H9 (cell line): ENCODE measurements around the gene HMGXB4. TPM values are rescaled to one million over a fixed set of nuclear protein-coding genes. Genes with fewer than 3 reads are reported as not detected.

ENCODE experiments used
- DNase-seq: peaks from one replicate; pipeline ENCODE4 v3.0.0-alpha.2; 2017
- H2AFZ ChIP-seq: one replicate; pipeline ENCODE4 v1.6.1; 2013; ENCODE audit warnings: mild to moderate bottlenecking, low read length, control low read depth, moderate library complexity
- H2AK5ac ChIP-seq: 2 replicates; pipeline ENCODE4 v1.6.1; 2013; ENCODE audit warnings: low read length, control low read depth, mixed read lengths; ENCODE audit not compliant: insufficient read length
- H2BK120ac ChIP-seq: one replicate; pipeline ENCODE4 v1.6.1; 2013; ENCODE audit warnings: low read depth, mild to moderate bottlenecking, low read length, control low read depth, inconsistent platforms; ENCODE audit not compliant: poor library complexity, severe bottlenecking
- H2BK12ac ChIP-seq: 2 replicates; pipeline ENCODE4 v1.6.1; 2013; ENCODE audit warnings: low read length, control low read depth, mixed read lengths, low read depth; ENCODE audit not compliant: insufficient read length
- H2BK15ac ChIP-seq: 2 replicates; pipeline ENCODE4 v1.6.1; 2013; ENCODE audit warnings: low read depth, low read length, control low read depth
- H2BK20ac ChIP-seq: one replicate; pipeline ENCODE4 v1.6.1; 2013; ENCODE audit warnings: low read depth, mild to moderate bottlenecking, low read length, control low read depth, inconsistent platforms; ENCODE audit not compliant: poor library complexity, severe bottlenecking
- H2BK5ac ChIP-seq: 2 replicates; pipeline ENCODE4 v1.6.1; 2013; ENCODE audit warnings: low read length, control low read depth, mixed read lengths; ENCODE audit not compliant: insufficient read length
- H3K14ac ChIP-seq: 2 replicates; pipeline ENCODE4 v1.6.1; 2013; ENCODE audit warnings: low read length, control low read depth; ENCODE audit not compliant: insufficient read depth
- H3K18ac ChIP-seq: 2 replicates; pipeline ENCODE4 v1.6.1; 2013; ENCODE audit warnings: low read depth, mild to moderate bottlenecking, mixed read lengths, low read length, control low read depth; ENCODE audit not compliant: insufficient read length
- H3K23ac ChIP-seq: 2 replicates; pipeline ENCODE4 v1.6.1; 2013; ENCODE audit warnings: low read length, control low read depth, mixed read lengths, low read depth; ENCODE audit not compliant: insufficient read length
- H3K23me2 ChIP-seq: 2 replicates; pipeline ENCODE4 v1.6.1; 2013; ENCODE audit warnings: low read depth, mild to moderate bottlenecking, mixed read lengths, low read length, control low read depth; ENCODE audit not compliant: insufficient read length, poor library complexity, severe bottlenecking
- H3K27ac ChIP-seq: 2 replicates; pipeline ENCODE4 v1.5.1; 2013; ENCODE audit warnings: low read length, control low read depth, mixed read lengths, low read depth; ENCODE audit not compliant: insufficient read length
- H3K27me3 ChIP-seq: 2 replicates; pipeline ENCODE4 v1.6.1; 2013; ENCODE audit warnings: low read length, control low read depth, inconsistent platforms; ENCODE audit not compliant: insufficient read depth
- H3K4ac ChIP-seq: 2 replicates; pipeline ENCODE4 v1.6.1; 2013; ENCODE audit warnings: low read depth, mild to moderate bottlenecking, control low read depth, inconsistent platforms, low read length, moderate library complexity
- H3K4me1 ChIP-seq: 2 replicates; pipeline ENCODE4 v1.6.1; 2013; ENCODE audit warnings: low read length, control low read depth, inconsistent platforms; ENCODE audit not compliant: insufficient read depth
- H3K4me2 ChIP-seq: 2 replicates; pipeline ENCODE4 v1.6.1; 2013; ENCODE audit warnings: low read length, control low read depth, mixed read lengths; ENCODE audit not compliant: insufficient read length, insufficient read depth
- H3K56ac ChIP-seq: 2 replicates; pipeline ENCODE4 v1.6.1; 2013; ENCODE audit warnings: low read depth, mild to moderate bottlenecking, mixed read lengths, low read length, control low read depth; ENCODE audit not compliant: insufficient read length
- H3K79me1 ChIP-seq: 2 replicates; pipeline ENCODE4 v1.6.1; 2013; ENCODE audit warnings: low read depth, mild to moderate bottlenecking, moderate library complexity, low read length, control low read depth, inconsistent platforms; ENCODE audit not compliant: insufficient read depth, poor library complexity, severe bottlenecking
- H3K79me2 ChIP-seq: 2 replicates; pipeline ENCODE4 v1.6.1; 2013; ENCODE audit warnings: low read length, control low read depth, inconsistent platforms; ENCODE audit not compliant: insufficient read depth
- H3K9ac ChIP-seq: 2 replicates; pipeline ENCODE4 v1.6.1; 2013; ENCODE audit warnings: low read length, control low read depth, mixed read lengths; ENCODE audit not compliant: insufficient read length; ENCODE audit errors: extremely low read depth
- H3K9me3 ChIP-seq: one replicate; pipeline ENCODE4 v1.6.1; 2013; ENCODE audit warnings: low read depth, low read length, inconsistent platforms; ENCODE audit not compliant: control insufficient read depth
- H3T11ph ChIP-seq: one replicate; pipeline ENCODE4 v1.6.1; 2013; ENCODE audit warnings: mild to moderate bottlenecking, low read length, control low read depth, inconsistent platforms
- H4K20me1 ChIP-seq: one replicate; pipeline ENCODE4 v1.6.1; 2013; ENCODE audit not compliant: control insufficient read depth, insufficient read length, insufficient read depth
- H4K5ac ChIP-seq: 2 replicates; pipeline ENCODE4 v1.6.1; 2013; ENCODE audit warnings: low read depth, mild to moderate bottlenecking, mixed read lengths, low read length, control low read depth; ENCODE audit not compliant: insufficient read length
- H4K8ac ChIP-seq: replicated peaks from 2 replicates; pipeline ENCODE4 v1.6.1; 2013; ENCODE audit warnings: low read length, control low read depth, mixed read lengths, low read depth; ENCODE audit not compliant: insufficient read length
- H4K91ac ChIP-seq: 2 replicates; pipeline ENCODE4 v1.6.1; 2013; ENCODE audit warnings: low read depth, mild to moderate bottlenecking, moderate library complexity, mixed read lengths, low read length, control low read depth; ENCODE audit not compliant: insufficient read length
- H3K27ac Mint-ChIP-seq, 3 experiments: 2 replicates in 2 of 3; 3 replicates in 1 of 3; pipeline ENCODE4 v1.8.0; 2020 to 2021; ENCODE audit warnings: mixed read lengths in 3 of 3, mild to moderate bottlenecking in 1 of 3, moderate library complexity in 1 of 3
- H3K27me3 Mint-ChIP-seq: 2 replicates; pipeline ENCODE4 v1.8.0; 2021; ENCODE audit warnings: low read depth, mild to moderate bottlenecking, moderate library complexity, mixed read lengths
- H3K36me3 Mint-ChIP-seq, 3 experiments: 2 replicates in 2 of 3; 3 replicates in 1 of 3; pipeline ENCODE4 v1.8.0; 2020 to 2021; ENCODE audit warnings: low read depth in 3 of 3, mixed read lengths in 3 of 3; ENCODE audit not compliant: insufficient read depth in 1 of 3
- H3K4me1 Mint-ChIP-seq, 2 experiments: 2 replicates each; pipeline ENCODE4 v1.8.0; 2020; ENCODE audit warnings: mixed read lengths in 2 of 2
- H3K4me3 Mint-ChIP-seq, 2 experiments: 2 replicates in 1 of 2; 3 replicates in 1 of 2; pipeline ENCODE4 v1.8.0; 2020 to 2021; ENCODE audit warnings: mild to moderate bottlenecking in 2 of 2, mixed read lengths in 2 of 2, moderate library complexity in 1 of 2
- H3K9me3 Mint-ChIP-seq, 2 experiments: 2 replicates in 1 of 2; 3 replicates in 1 of 2; pipeline ENCODE4 v1.8.0; 2020; ENCODE audit warnings: mild to moderate bottlenecking in 2 of 2, mixed read lengths in 2 of 2, moderate library complexity in 1 of 2
- CTCF ChIP-seq: fragments of 200-600 bp; sonication (generic); conservative IDR thresholded peaks from 3 replicates; pipeline ENCODE4 v1.8.0; 2021; ENCODE audit warnings: antibody characterized with exemption, mild to moderate bottlenecking
- total RNA-seq: library from RNA; stranded (reverse); gene quantifications from 2 replicates; pipeline ENCODE4 v1.2.1, GENCODE V29; 2021

The HMGXB4 gene
- total RNA-seq, 1 experiment from 2014 or later: 33.5 TPM

- H3T11ph ChIP-seq: no peak overlapping the region
- no peaks in the 10 kb centered on the region for H4K20me1 ChIP-seq
- no peaks in the 10 kb centered on the region for H3K27me3 Mint-ChIP-seq
- H3K27ac ChIP-seq: no peak overlapping the region
- H2AK5ac ChIP-seq: no peak overlapping the region
- no peak overlapping the region for H2BK12ac ChIP-seq
- no peaks in the 10 kb centered on the region for H3K27me3 ChIP-seq
- no peak overlapping the region for H3K4ac ChIP-seq
- no peak for DNase-seq
- no peak overlapping the region for H3K4me3 Mint-ChIP-seq
- no peak overlapping the region for H4K8ac ChIP-seq
- no peaks in the 10 kb centered on the region for H3K23me2 ChIP-seq
- peaks cover 5% of the 10 kb centered on the region in 2 experiments; a peak in 3 of 4 replicates for H3K4me1 Mint-ChIP-seq
- no peak overlapping the region for H3K4me2 ChIP-seq
- H2BK15ac ChIP-seq: no peak overlapping the region
- H3K9me3 ChIP-seq: no peaks in the 10 kb centered on the region
- H3K18ac ChIP-seq: no peak overlapping the region
- H2AFZ ChIP-seq: no peak overlapping the region
- H3K56ac ChIP-seq: no peak overlapping the region
- H3K4me1 ChIP-seq: no peaks in the 10 kb centered on the region
- H2BK120ac ChIP-seq: no peak overlapping the region
- H4K5ac ChIP-seq: no peak overlapping the region
- H2BK5ac ChIP-seq: no peak overlapping the region
- no peak overlapping the region for H3K23ac ChIP-seq
- TF ChIP-seq CTCF: no peak
- no peak overlapping the region for H2BK20ac ChIP-seq
- no peak overlapping the region for H4K91ac ChIP-seq
- H3K9me3 Mint-ChIP-seq: no peaks in the 10 kb centered on the region
- no peaks in the 10 kb centered on the region for H3K79me1 ChIP-seq
- no peak overlapping the region for H3K9ac ChIP-seq
- no peaks in the 10 kb centered on the region for H3K79me2 ChIP-seq
- no peak overlapping the region for H3K27ac Mint-ChIP-seq
- no peak overlapping the region for H3K14ac ChIP-seq
- peaks cover 16 to 52% (median 46%) of the 10 kb centered on the region in 3 experiments; a peak in 6 of 7 replicates for H3K36me3 Mint-ChIP-seq
Measured at GRCh38 chr22:35296051-35296450, 38.8 kb downstream of the HMGXB4 start.
